HG03575 (cell line): ENCODE data around the gene NEUROG1.

ENCODE experiments used
- ATAC-seq: cut with Tn5 transposase; IDR thresholded peaks from one replicate; pipeline ENCODE4 v1.9.1; 2021; ENCODE audit not compliant: unreplicated experiment, insufficient number of reproducible peaks, low FRiP score; ENCODE audit errors: extremely low read depth

Gene NEUROG1

DNA sequence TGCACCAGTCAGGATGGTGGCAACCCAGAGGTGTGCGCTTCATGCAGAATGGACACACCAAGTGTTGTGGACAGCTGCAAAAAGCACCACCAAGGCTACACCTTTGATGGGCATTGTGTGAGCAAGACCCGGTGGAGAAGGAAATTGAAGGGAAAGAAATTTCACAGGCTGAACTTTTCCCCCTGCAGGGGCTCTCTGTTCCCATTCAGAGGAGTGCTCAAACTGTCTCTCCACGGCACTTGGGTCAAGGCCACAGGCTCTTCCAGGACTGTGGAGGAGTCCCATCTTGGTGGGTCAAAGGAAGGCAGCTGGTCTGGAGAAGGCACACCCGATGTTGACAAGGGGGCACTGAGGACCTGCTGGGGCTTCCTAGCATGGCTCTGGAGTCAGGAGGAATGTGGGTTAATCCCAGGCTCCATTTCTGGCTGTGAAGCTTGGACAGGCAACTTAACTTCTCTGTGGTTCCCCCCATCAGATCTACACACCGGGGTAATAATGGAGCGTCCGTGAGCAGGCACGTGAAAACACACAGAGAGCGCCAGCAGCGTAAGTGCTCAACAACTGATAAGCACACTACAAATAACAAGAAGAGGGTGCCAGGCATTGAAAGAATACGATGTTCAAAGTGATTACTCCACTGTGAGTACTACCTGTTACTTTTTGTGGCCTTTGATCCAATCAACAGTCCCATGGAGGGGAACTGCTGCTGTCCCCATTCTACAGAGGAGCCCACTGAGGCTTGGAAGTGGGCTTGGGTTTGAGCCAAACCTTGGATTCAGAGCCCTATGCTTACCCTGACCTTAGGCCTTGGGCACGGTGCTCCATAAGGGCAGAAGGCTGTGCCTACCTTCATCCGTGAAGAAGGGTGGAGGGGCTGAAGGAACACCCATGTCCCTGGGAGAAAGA lies 49.4 kb downstream of the NEUROG1 start:
- no peak for ATAC-seq

DNA sequence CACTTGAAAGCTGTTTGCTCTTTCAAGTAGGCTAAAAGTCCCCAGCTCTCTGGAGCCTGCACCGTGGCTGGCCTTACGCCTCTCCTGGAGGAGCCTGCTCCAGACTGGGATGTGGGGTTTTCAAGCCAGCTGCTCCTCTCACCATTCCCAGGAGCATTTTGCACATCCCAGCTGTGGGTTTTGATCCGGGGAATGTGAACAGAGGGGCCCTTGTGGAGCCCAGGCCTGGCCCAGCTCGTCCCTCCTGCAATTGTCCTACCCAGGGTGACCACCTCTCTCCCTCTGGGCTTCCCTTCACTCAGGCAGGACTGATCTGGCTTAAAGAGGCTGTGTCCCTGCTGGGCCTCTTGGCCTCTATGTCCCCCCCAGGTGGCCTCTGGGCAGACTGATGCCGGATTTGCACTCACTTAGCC lies 51.1 kb downstream of the NEUROG1 start:
- ATAC-seq = no peak
